Uterus (tissue), 2 donors: ENCODE measurements around the gene VAMP4.

ENCODE experiments used
- POLR2A ChIP-seq, 2 donors: fragments of 450-650 bp; IDR thresholded peaks; one replicate each; pipeline ENCODE4 v1.6.1; 2016; ENCODE audit warnings: antibody characterized with exemption in 2 of 2, mild to moderate bottlenecking in 1 of 2, moderate library complexity in 1 of 2
- TF ChIP-seq, protein P1 (sequence below), 4 experiments: fragments of 200-600 bp in 2 of 4; fragments of 450-650 bp in 2 of 4; sonication (generic) in 2 of 4; IDR thresholded peaks; one replicate each; pipeline ENCODE4 v1.5.1; 2016 to 2019; ENCODE audit warnings: antibody characterized with exemption in 4 of 4, mild to moderate bottlenecking in 2 of 4, moderate library complexity in 1 of 4

DNA sequence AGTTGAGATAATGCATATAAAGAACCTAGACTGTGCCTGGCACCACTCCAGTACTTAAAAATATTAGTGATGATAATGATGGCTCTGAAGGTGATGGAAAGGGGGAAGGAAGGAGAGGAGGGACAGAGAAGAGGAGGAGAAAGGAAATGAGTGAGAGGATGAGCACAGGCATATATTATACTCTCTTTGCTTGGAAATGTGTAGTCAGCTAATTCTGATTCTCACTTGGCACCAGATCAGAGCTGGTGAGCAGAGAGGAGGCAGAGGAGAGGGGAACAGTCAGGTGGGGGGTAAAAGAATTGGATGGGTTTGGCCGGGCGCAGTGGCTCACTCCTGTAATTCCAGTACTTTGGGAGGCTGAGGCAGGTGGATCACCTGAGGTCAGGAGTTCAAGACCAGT, 65.0 kb downstream of the VAMP4 start:
- TF ChIP-seq, protein P1, sequence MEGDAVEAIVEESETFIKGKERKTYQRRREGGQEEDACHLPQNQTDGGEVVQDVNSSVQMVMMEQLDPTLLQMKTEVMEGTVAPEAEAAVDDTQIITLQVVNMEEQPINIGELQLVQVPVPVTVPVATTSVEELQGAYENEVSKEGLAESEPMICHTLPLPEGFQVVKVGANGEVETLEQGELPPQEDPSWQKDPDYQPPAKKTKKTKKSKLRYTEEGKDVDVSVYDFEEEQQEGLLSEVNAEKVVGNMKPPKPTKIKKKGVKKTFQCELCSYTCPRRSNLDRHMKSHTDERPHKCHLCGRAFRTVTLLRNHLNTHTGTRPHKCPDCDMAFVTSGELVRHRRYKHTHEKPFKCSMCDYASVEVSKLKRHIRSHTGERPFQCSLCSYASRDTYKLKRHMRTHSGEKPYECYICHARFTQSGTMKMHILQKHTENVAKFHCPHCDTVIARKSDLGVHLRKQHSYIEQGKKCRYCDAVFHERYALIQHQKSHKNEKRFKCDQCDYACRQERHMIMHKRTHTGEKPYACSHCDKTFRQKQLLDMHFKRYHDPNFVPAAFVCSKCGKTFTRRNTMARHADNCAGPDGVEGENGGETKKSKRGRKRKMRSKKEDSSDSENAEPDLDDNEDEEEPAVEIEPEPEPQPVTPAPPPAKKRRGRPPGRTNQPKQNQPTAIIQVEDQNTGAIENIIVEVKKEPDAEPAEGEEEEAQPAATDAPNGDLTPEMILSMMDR (IDR thresholded peaks at IDR 0.05) = no peak
- TF ChIP-seq POLR2A (IDR thresholded peaks at IDR 0.05) = no peak
